ENCODE data around the gene PIK3CB. TPM values are rescaled to one million over a fixed set of nuclear protein-coding genes. Genes with fewer than 3 reads are reported as not detected.
"Not testable (repeated sequence)": the region's sequence is repeated elsewhere in the genome, so short reads cannot be mapped to it uniquely, and the experiment has no call there.

The PIK3CB gene
- total RNA-seq, 2 donors from 2014 or later: 18.8 to 26.3 TPM

DNA sequence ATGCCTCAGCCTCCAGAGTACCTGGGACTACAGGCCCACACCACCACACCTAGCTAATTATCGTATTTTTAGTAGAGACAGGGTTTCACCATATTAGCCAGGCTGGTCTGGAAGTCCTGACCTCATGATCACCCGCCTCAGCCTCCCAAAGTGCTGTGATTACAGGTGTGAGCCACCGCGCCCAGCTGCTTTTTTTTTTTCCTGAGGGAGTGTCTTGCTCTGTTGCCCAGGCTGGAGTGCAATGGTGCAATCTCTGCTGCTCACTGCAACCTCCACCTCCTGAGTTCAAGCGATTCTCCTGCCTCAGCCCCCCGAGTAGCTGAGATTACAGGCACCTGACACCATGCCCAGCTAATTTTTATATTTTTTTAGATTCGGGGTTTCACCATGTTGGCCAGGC, 3.7 kb upstream of the PIK3CB start:
- H3K9me3 Mint-ChIP-seq; H3K4me3 Mint-ChIP-seq; H3K36me3 Mint-ChIP-seq (ENCODE audit: insufficient read depth in 2 of 2): not testable (repeated sequence)

DNA sequence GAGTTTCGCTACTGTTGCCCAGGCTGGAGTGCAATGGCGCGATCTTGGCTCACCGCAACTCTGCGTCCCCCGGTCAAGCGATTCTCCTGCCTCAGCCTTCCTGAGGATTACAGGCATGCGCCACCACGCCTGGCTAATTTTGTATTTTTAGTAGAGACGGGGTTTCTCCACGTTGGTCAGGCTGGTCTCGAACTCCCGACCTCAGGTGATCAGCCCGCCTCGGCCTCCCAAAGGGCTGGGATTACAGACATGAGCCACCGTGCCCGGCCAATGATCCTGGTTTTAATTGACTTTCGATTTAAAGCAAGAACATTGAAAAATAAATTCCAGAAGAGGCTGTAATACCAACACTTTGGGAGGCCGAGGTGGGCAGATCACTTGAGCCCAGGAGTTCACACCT, 1.1 kb upstream of the PIK3CB start:
- not testable (repeated sequence) for H3K27ac Mint-ChIP-seq; H3K27me3 Mint-ChIP-seq (ENCODE audit: low read depth); DNase-seq; H3K9me3 Mint-ChIP-seq; ATAC-seq (replicated peaks in 1 of 2); H3K4me3 Mint-ChIP-seq
- Mint-ChIP-seq H3K4me1 (ENCODE audit: low read depth) (peaks cover 31% of the 10 kb centered on the region), H3K36me3 (ENCODE audit: insufficient read depth in 2 of 2) (peaks cover 5 to 11% of the 10 kb centered on the region in 2 donors)

More for the DNA sequence above, 3.7 kb upstream of the PIK3CB start:
- peaks cover 18% of the 10 kb centered on the region for H3K4me1 Mint-ChIP-seq (ENCODE audit: low read depth)
- not testable (repeated sequence) for H3K27me3 Mint-ChIP-seq (ENCODE audit: low read depth); ATAC-seq (replicated peaks in 1 of 2); H3K27ac Mint-ChIP-seq; DNase-seq

DNA sequence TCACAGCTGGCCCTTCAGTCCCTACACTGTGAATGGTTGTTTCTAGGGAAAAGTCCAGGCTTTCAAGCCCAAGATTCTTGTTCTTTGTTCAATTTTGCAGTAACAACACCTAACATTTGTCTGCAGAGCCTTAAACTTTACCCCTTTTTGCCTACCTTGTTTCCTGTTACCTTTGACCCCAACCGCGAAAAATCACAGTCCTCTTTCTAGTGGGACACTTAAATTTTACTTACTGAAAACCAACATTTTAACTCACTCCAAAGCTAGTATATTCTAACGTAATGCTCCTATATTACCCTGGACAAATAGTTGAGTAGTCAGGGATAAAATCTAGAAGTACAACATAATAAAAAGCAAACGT, 649 bp upstream of the PIK3CB start:
- Mint-ChIP-seq H3K27me3 (ENCODE audit: low read depth) (no peaks in the 10 kb centered on the region), H3K27ac (peak overlapping the region; percentile 97), H3K36me3 (ENCODE audit: insufficient read depth in 2 of 2) (peaks cover 5 to 11% of the 10 kb centered on the region in 2 donors), H3K9me3 (no peaks in the 10 kb centered on the region), H3K4me3 (peak overlapping the region; percentile 94), H3K4me1 (ENCODE audit: low read depth) (peaks cover 32% of the 10 kb centered on the region)
- ATAC-seq (replicated peaks in 1 of 2): no peak
- no peak for DNase-seq

DNA sequence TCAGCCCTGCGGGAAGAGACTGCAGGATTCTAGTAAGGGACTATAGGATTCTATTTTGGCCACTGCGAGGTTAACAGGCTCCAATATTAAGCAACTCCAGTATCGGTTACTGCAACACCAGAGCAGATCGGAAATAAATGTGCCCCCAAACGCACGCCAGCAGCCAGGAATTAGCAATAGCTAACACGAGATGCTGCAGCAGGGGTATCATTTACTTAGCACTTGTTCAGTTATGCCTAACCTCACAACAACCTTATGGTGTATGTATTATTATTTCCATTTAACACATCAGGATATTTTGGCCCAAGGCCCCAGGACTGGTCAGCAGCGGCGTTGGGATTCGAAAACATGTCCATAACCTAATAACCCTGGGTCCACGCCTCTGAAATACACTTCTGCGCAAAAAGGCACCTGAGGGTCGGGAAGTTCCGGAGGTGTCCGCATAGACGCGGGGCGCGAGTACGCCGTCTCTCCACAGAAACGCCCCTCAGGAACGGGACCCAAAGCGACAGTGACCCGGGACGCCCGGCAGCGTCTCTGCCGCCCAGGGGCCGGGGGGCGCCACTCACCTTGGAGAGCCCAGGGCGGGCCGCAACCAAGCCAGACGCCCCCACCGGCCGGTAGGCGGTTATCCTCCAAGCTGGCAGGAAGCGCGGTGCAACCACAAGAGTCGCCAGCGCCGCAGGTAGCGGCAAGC, 681 bp downstream of the PIK3CB start:
- Mint-ChIP-seq H3K27ac (peak overlapping the region; percentile 98), H3K27me3 (ENCODE audit: low read depth) (no peaks in the 10 kb centered on the region), H3K36me3 (ENCODE audit: insufficient read depth in 2 of 2) (peaks cover 5 to 13% of the 10 kb centered on the region in 2 donors), H3K9me3 (no peaks in the 10 kb centered on the region), H3K4me3 (peak overlapping the region; percentile 94), H3K4me1 (ENCODE audit: low read depth) (peaks cover 40% of the 10 kb centered on the region)
- ATAC-seq (replicated peaks in 1 of 2) (no peak), DNase-seq (peak; percentile 10 to 16)

DNA sequence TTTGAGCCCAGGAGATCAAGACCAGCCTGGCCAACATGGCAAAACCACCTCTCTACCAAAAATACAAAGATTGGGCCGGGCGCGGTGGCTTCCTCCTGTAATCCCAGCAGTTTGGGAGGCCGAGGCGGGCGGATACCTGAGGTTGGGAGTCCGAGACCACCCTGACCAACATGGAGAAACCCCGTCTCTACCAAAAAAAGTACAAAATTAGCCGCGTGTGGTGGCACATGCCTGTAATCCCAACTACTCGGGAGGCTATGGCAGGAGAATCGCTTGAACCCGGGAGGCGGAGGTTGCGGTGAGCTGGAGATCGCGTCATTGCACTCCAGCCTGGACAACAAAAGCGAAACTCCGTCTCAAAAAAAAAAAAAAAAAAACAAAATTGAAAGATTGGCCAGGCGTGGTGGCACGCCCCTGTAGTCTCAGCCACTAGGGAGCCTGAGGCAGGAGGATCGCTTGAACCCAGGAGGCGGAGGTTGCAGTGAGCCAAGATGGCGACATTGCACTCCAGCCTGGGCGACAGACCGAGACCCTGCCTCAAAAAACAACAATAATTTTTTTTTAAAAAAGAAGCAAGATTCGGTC, 2.2 kb downstream of the PIK3CB start:
- DNase-seq; H3K9me3 Mint-ChIP-seq; ATAC-seq (replicated peaks in 1 of 2); H3K27me3 Mint-ChIP-seq (ENCODE audit: low read depth): not testable (repeated sequence)
- H3K27ac Mint-ChIP-seq: peak overlapping the region; percentile 60
- H3K4me1 Mint-ChIP-seq (ENCODE audit: low read depth): peaks cover 40% of the 10 kb centered on the region
- H3K4me3 Mint-ChIP-seq: peak overlapping the region; percentile 64 to 94
- H3K36me3 Mint-ChIP-seq (ENCODE audit: insufficient read depth in 2 of 2): peaks cover 5 to 13% of the 10 kb centered on the region in 2 donors

DNA sequence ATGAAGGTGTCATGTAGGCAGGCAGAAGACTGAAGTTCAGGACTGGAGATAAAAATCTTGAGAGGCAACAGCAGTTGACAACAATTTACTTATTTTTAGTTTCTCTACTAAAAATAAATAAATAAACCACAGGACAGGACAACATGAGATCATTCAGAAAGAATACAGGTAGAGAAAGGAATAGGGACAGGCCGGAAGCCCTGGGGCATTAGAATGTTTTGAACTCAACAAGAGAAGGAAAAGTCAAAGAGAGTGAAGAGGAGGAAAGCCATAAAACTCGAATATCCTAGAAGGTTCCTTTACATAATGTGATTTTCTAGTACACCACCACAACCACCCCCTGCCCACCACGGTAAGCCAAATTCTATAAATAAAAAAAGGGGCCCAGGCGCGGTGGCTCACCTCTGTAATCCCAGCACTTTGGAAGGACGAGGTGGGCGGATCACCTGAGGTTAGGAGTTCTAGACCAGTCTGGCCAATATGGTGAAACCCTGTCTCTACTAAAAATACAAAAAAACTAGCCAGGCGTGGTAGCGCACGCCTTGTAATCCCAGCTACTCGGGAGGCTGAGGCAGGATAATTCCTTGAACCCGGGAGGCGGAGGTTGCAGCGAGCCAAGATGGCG, 4.7 kb downstream of the PIK3CB start:
- Mint-ChIP-seq H3K9me3 (no peaks in the 10 kb centered on the region), H3K27me3 (ENCODE audit: low read depth) (no peaks in the 10 kb centered on the region), H3K27ac (peak overlapping the region; percentile 46), H3K4me1 (ENCODE audit: low read depth) (peaks cover 27% of the 10 kb centered on the region), H3K36me3 (ENCODE audit: insufficient read depth in 2 of 2) (peaks cover 3 to 10% of the 10 kb centered on the region in 2 donors), H3K4me3 (no peak overlapping the region)
- DNase-seq (no peak), ATAC-seq (replicated peaks in 1 of 2) (no peak)

DNA sequence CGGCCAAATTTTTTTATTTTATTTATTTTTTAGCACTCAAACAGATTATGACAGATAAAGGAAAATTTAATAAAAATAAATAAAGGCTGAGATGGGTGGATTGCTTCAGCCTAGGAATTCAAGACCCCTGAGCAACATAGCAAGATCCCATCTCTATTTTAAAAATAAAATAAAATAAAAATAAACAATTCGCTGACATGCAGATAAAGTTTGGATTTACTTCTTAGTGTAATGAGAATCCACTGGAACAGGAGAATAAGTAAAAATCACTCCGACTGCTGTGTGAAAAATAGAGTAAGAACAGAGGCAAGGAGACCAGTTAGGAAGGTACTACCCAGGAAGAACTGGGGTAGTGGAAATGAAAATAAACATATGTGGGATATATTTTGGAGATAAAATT, 5.6 kb downstream of the PIK3CB start:
- no peaks in the 10 kb centered on the region for H3K9me3 Mint-ChIP-seq
- ATAC-seq (replicated peaks in 1 of 2): no peak
- DNase-seq: no peak
- H3K4me3 Mint-ChIP-seq: no peak overlapping the region
- peaks cover 26% of the 10 kb centered on the region for H3K4me1 Mint-ChIP-seq (ENCODE audit: low read depth)
- peaks cover 3 to 12% of the 10 kb centered on the region in 2 donors for H3K36me3 Mint-ChIP-seq (ENCODE audit: insufficient read depth in 2 of 2)
- H3K27me3 Mint-ChIP-seq (ENCODE audit: low read depth): no peaks in the 10 kb centered on the region
- no peak overlapping the region for H3K27ac Mint-ChIP-seq

DNA sequence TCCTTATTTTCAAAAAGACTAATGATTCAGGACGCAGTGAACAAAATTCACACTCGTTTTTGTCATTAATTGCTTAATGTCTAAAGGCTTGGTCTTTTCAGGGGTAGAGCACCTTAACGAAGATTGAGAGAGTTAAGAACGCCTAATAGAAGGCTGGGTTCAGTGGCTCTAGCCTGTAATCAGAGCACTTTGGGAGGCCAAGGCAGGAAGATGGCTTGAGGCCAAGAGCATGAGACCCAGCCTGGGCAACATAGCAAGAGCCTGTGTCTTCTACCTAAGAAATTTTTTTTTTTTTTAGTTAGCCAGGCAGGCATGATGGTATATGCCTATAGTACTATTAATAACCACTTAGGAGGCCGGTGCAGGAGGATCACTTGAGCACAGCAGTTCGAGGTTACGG, 7.5 kb downstream of the PIK3CB start:
- H3K27me3 Mint-ChIP-seq (ENCODE audit: low read depth): no peaks in the 10 kb centered on the region
- no peaks in the 10 kb centered on the region for H3K9me3 Mint-ChIP-seq
- H3K36me3 Mint-ChIP-seq (ENCODE audit: insufficient read depth in 2 of 2): peaks cover 0 to 8% of the 10 kb centered on the region in 2 donors
- H3K4me1 Mint-ChIP-seq (ENCODE audit: low read depth): peaks cover 15% of the 10 kb centered on the region
- ATAC-seq (replicated peaks in 1 of 2): no peak
- H3K27ac Mint-ChIP-seq: no peak overlapping the region
- DNase-seq: no peak
- no peak overlapping the region for H3K4me3 Mint-ChIP-seq

DNA sequence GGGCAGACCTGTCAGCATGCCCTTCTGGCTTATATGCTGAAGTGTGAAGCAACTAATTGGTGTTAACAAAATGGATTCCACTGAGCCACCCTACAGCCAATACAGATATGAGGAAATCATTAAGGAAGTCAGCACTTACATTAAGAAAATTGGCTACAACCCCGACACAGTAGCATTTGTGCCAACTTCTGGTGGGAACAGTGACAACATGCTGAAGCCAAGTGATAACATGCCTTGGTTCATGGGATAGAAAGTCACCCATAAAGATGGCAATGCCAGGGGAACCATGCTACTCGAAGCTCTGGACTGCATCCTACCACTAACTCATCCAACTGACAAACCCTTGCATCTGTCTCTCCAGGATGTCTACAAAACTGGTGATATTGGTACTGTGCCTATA, 9.4 kb downstream of the PIK3CB start:
- no peak for DNase-seq
- no peak overlapping the region for H3K4me3 Mint-ChIP-seq

DNA sequence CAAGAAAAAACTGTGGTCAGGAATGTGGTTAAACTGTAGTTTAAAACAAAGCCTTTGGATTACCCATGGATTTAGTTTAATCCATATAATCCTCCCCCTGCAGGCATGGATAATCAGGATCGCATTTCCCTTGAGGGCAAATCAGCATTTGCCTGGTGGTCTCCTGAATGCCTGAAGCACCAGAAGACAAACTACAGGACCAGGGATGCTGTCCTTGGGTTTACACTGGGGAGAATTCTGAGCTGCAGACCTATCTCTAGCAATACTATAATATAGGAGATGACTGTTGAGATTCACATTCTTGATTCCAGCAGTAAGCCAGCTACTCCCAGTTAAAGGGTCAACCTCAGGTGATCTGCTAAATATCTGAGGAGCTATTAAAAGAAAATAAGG, 10.6 kb downstream of the PIK3CB start:
- Mint-ChIP-seq H3K27ac (no peak overlapping the region), H3K27me3 (ENCODE audit: low read depth) (no peaks in the 10 kb centered on the region), H3K4me1 (ENCODE audit: low read depth) (peaks cover under 1% of the 10 kb centered on the region), H3K36me3 (ENCODE audit: insufficient read depth in 2 of 2) (peaks cover 0 to 5% of the 10 kb centered on the region in 2 donors), H3K4me3 (no peak overlapping the region), H3K9me3 (no peaks in the 10 kb centered on the region)
- DNase-seq: no peak
- ATAC-seq (replicated peaks in 1 of 2): no peak

More for the DNA sequence above, 9.4 kb downstream of the PIK3CB start:
- Mint-ChIP-seq H3K36me3 (ENCODE audit: insufficient read depth in 2 of 2) (peaks cover 0 to 8% of the 10 kb centered on the region in 2 donors), H3K27ac (no peak overlapping the region), H3K9me3 (no peaks in the 10 kb centered on the region), H3K4me1 (ENCODE audit: low read depth) (peaks cover 7% of the 10 kb centered on the region), H3K27me3 (ENCODE audit: low read depth) (no peaks in the 10 kb centered on the region)
- no peak for ATAC-seq (replicated peaks in 1 of 2)

DNA sequence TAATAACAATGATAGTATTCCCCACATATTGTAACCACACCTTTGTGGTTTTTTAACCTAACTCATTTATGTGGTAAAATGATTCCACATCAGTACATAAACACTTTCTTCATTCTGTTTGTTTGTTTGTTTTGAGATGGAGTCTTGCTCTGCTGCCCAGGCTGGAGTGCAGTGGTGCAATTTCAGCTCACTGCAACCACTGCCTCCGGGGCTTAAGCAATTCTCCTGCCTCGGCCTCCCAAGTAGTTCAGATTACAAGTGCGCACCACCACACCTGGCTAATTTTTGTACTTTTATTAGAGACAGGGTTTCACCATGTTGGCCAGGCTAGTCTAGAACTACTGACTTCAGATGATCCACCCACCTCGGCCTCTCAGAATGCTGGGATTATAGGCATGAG, 14.3 kb downstream of the PIK3CB start:
- not testable (repeated sequence) for H3K27me3 Mint-ChIP-seq (ENCODE audit: low read depth); H3K9me3 Mint-ChIP-seq; ATAC-seq (replicated peaks in 1 of 2); DNase-seq; H3K4me3 Mint-ChIP-seq; H3K36me3 Mint-ChIP-seq (ENCODE audit: insufficient read depth in 2 of 2); H3K27ac Mint-ChIP-seq
- peaks cover 17% of the 10 kb centered on the region for H3K4me1 Mint-ChIP-seq (ENCODE audit: low read depth)

DNA sequence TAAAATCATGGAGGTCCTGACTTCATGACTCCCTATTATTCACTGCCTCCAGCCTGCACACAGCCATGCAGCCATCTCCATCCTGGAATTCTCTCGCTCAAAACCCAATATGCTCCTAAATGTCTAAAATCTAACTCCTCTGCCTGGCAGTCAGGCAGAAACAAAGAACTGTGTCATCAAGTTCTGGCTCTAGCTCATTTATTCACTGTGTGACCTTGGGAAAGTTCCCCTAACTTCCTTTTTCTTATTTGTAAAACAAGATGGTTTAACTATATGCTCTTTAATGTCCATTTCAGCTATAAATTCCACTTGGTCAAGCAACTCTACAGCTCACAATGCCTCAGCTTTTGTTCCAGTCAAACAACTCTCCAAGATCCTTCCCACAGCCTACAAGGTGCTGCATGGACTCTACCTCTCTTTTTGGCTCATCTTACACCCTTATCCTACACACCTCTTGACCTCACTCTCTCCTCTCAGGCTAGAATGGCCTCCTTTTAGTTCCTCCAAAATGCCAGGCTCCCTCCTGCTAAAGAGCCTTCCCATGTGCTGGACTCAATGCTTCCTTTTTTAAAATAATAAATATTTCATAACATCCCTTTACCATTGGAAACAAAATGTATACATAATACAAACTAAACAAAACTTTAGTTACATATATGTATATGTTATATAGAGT, 16.4 kb downstream of the PIK3CB start:
- Mint-ChIP-seq H3K4me1 (ENCODE audit: low read depth) (peaks cover 32% of the 10 kb centered on the region), H3K9me3 (no peaks in the 10 kb centered on the region), H3K27ac (no peak overlapping the region), H3K4me3 (no peak overlapping the region), H3K27me3 (ENCODE audit: low read depth) (no peaks in the 10 kb centered on the region), H3K36me3 (ENCODE audit: insufficient read depth in 2 of 2) (peaks cover 0 to 2% of the 10 kb centered on the region in 2 donors)
- DNase-seq (no peak), ATAC-seq (replicated peaks in 1 of 2) (no peak)

DNA sequence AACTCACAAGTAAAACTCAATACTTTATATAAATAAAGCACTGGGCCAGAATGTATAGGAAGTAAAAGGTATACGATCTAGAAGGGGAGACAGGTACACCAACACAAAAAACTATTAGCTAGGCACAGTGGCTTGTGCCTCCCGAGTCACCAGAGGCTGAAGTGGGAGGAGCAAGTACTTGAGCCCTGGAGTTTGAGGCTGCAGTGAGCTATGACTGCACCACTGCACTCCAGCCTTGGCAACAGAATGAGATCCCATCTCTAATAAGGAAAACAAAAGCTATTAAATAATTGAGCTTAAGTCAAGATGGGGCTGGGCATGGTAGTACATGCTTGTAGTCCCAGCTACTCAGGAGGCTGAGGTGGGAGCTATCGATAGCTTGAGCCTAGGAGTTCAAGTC, 17.0 kb downstream of the PIK3CB start:
- ATAC-seq (replicated peaks in 1 of 2): no peak
- peaks cover 32% of the 10 kb centered on the region for H3K4me1 Mint-ChIP-seq (ENCODE audit: low read depth)
- H3K27ac Mint-ChIP-seq: no peak overlapping the region
- H3K4me3 Mint-ChIP-seq: no peak overlapping the region
- no peaks in the 10 kb centered on the region for H3K27me3 Mint-ChIP-seq (ENCODE audit: low read depth)
- DNase-seq: no peak
- peaks cover 0 to 2% of the 10 kb centered on the region in 2 donors for H3K36me3 Mint-ChIP-seq (ENCODE audit: insufficient read depth in 2 of 2)
- no peaks in the 10 kb centered on the region for H3K9me3 Mint-ChIP-seq

All from activated T-cell treated with anti-CD3 and anti-CD28 coated beads, Interleukin-2, amount 50 U/mL, for 72 hours (primary cell).